Endothelial cell of umbilical vein (primary cell): Measurements from ENCODE around the gene FBXO38. TPM values are rescaled to one million over a fixed set of nuclear protein-coding genes. Genes with fewer than 3 reads are reported as not detected.

ENCODE experiments used
- BruUV-seq: library from RNA; stranded (reverse); fragments of 400-500 nt; replicated peaks from 2 replicates; lab custom pipeline; 2021; lab: Mats Ljungman, UMichigan
- CTCF ChIA-PET: fragments of 300-600, 350-600 bp; sonication (Branson Sonifier 250); formaldehyde crosslinking; loops from one replicate; lab custom pipeline; 2021; ENCODE audit warnings: antibody characterized with exemption, inconsistent platforms; lab: Charles Lee
- POLR2A ChIA-PET: fragments of 300-600, 350-600 bp; sonication (Branson Sonifier 250); formaldehyde crosslinking; loops from one replicate; lab custom pipeline; 2021; ENCODE audit warnings: antibody characterized with exemption, inconsistent platforms; lab: Charles Lee
- DNase-seq: peaks from one replicate; pipeline ENCODE4 v3.0.0-alpha.2; 2011; ENCODE audit warnings: low read depth, low spot score
- FAIRE-seq: peaks from 2 replicates; lab custom pipeline; 2011; peaks lifted over from hg19 to GRCh38; lab: Jason Lieb, UNC
- H2AFZ ChIP-seq: 2 replicates; pipeline ENCODE4 v1.6.0; 2012; ENCODE audit warnings: low read depth, low read length, control low read depth, inconsistent platforms
- H3K27ac ChIP-seq: 2 replicates; pipeline ENCODE4 v1.5.1; 2011; ENCODE audit warnings: low read depth, mild to moderate bottlenecking, control low read depth, low read length, moderate library complexity; ENCODE audit not compliant: insufficient read depth
- H3K27me3 ChIP-seq, 2 experiments: 2 replicates each; pipeline versions ENCODE4 v1.6.0 to v1.6.1; 2011; ENCODE audit warnings: low read length in 2 of 2, mixed read lengths in 1 of 2; ENCODE audit not compliant: control insufficient read depth in 2 of 2, insufficient read depth in 2 of 2
- H3K36me3 ChIP-seq, 2 experiments: 2 replicates in 1 of 2; 3 replicates in 1 of 2; pipeline ENCODE4 v1.5.1; 2011; ENCODE audit warnings: low read length in 2 of 2, mild to moderate bottlenecking in 1 of 2, moderate library complexity in 1 of 2; ENCODE audit not compliant: control insufficient read depth in 2 of 2, insufficient read depth in 2 of 2; ENCODE audit errors: extremely low read depth in 1 of 2
- H3K4me1 ChIP-seq: 3 replicates; pipeline ENCODE4 v1.5.1; 2011; ENCODE audit warnings: mild to moderate bottlenecking, low read length; ENCODE audit not compliant: control insufficient read depth, insufficient read depth; ENCODE audit errors: extremely low read depth
- H3K4me2 ChIP-seq: 2 replicates; pipeline ENCODE4 v1.6.1; 2011; ENCODE audit warnings: low read length, control low read depth, mixed read lengths; ENCODE audit not compliant: insufficient read depth
- H3K4me3 ChIP-seq, 3 experiments: fragments of 200-600 bp in 1 of 3; sonication (generic), shearing (Covaris generic) in 1 of 3; replicated peaks in 1 of 3; 2 replicates each; pipeline ENCODE4 v1.5.1; 2011 to 2016; ENCODE audit warnings: control low read depth in 3 of 3, low read length in 3 of 3, mild to moderate bottlenecking in 2 of 3, inconsistent platforms in 1 of 3, low read depth in 1 of 3, moderate library complexity in 1 of 3; ENCODE audit not compliant: insufficient read depth in 1 of 3
- H3K79me2 ChIP-seq: 2 replicates; pipeline ENCODE4 v1.6.0; 2012; ENCODE audit warnings: low read length, inconsistent platforms; ENCODE audit not compliant: control insufficient read depth, insufficient read depth
- H3K9ac ChIP-seq: replicated peaks from 2 replicates; pipeline ENCODE3; 2011; ENCODE audit warnings: low read length, control low read depth; ENCODE audit not compliant: insufficient read depth; ENCODE audit errors: extremely low read depth
- H3K9me1 ChIP-seq: replicated peaks from 3 replicates; pipeline ENCODE4 v1.6.0; 2011; ENCODE audit warnings: mild to moderate bottlenecking, low read length; ENCODE audit not compliant: control insufficient read depth, insufficient read depth; ENCODE audit errors: extremely low read depth
- H3K9me3 ChIP-seq: replicated peaks from 2 replicates; pipeline ENCODE4 v1.5.1; 2012; ENCODE audit warnings: low read length, inconsistent platforms; ENCODE audit not compliant: control insufficient read depth, insufficient read depth
- H4K20me1 ChIP-seq: replicated peaks from 2 replicates; pipeline ENCODE3; 2011; ENCODE audit warnings: mild to moderate bottlenecking, low read length; ENCODE audit not compliant: control insufficient read depth, insufficient read depth; ENCODE audit errors: extremely low read depth
- CTCF ChIP-seq, 2 donors: IDR thresholded peaks; 1 replicate in 1 of 2; 2 replicates in 1 of 2; pipeline ENCODE4 v1.5.1; 2011; ENCODE audit warnings: low read length in 2 of 2, mild to moderate bottlenecking in 2 of 2, moderate library complexity in 2 of 2, control low read depth in 1 of 2, inconsistent platforms in 1 of 2, low read depth in 1 of 2; ENCODE audit not compliant: insufficient read depth in 1 of 2; ENCODE audit errors: extremely low read depth in 1 of 2
- EZH2 ChIP-seq: IDR thresholded peaks from 2 replicates; pipeline ENCODE4 v1.6.1; 2012; ENCODE audit warnings: borderline replicate concordance, low read depth, mild to moderate bottlenecking, moderate library complexity, low read length, inconsistent platforms; ENCODE audit not compliant: severe bottlenecking
- FOS ChIP-seq: IDR thresholded peaks from 2 replicates; pipeline ENCODE4 v1.6.1; 2011; ENCODE audit warnings: mild to moderate bottlenecking, low read length, moderate library complexity, borderline replicate concordance; ENCODE audit not compliant: insufficient read depth
- GATA2 ChIP-seq: IDR thresholded peaks from 2 replicates; pipeline ENCODE4 v1.7.0; 2011; ENCODE audit warnings: low read depth, mild to moderate bottlenecking, moderate library complexity, mixed read lengths, low read length; ENCODE audit not compliant: insufficient read length, insufficient read depth
- JUN ChIP-seq: IDR thresholded peaks from 2 replicates; pipeline ENCODE4 v1.6.1; 2011; ENCODE audit warnings: borderline replicate concordance, low read depth; ENCODE audit not compliant: insufficient read length, insufficient read depth
- MYC ChIP-seq: IDR thresholded peaks from one replicate; pipeline ENCODE4 v1.6.1; 2011; ENCODE audit warnings: mild to moderate bottlenecking, low read depth, low read length
- POLR2A ChIP-seq: IDR thresholded peaks from 2 replicates; pipeline ENCODE4 v1.6.1; 2012; ENCODE audit warnings: low read depth, mild to moderate bottlenecking, control low read depth, low read length
- POLR2AphosphoS5 ChIP-seq: IDR thresholded peaks from 2 replicates; pipeline ENCODE4 v1.6.1; 2012; ENCODE audit warnings: low read depth, mild to moderate bottlenecking, control low read depth, low read length, moderate library complexity; ENCODE audit not compliant: insufficient read depth
- dilution Hi-C: fragments of 300-500 bp; cut with MboI; formaldehyde crosslinking; loops from one replicate; pipeline ENCODE4 v1.15.0; 2019; ENCODE audit warnings: low sequenced_read_pairs; ENCODE audit not compliant: extremely low pct_ligation_motif_present
- intact Hi-C: fragments of 100-400 bp; cut with micrococcal nuclease; formaldehyde crosslinking; loops from one replicate; pipeline ENCODE4 v1.10.0; 2022
- polyA plus RNA-seq, 4 experiments: library from polyadenylated mRNA; depleted of rRNA in 3 of 4; stranded (reverse) in 3 of 4; unstranded in 1 of 4; fragments of >200 nt; gene quantifications; 2 replicates each; pipeline versions ENCODE4 v1.2.1 to v1.2.3, GENCODE V29; 2011 to 2012; ENCODE audit warnings: missing spikeins in 1 of 4
- total RNA-seq: library from RNA; stranded (reverse); gene quantifications from 2 replicates; pipeline ENCODE4 v1.2.3, GENCODE V29; 2021
- TF ChIP-seq, protein P1 (sequence below): IDR thresholded peaks from 2 replicates; pipeline ENCODE4 v1.6.1; 2011; ENCODE audit not compliant: insufficient read depth, insufficient read length

FBXO38 gene
- total and polyA plus RNA-seq, 2 donors (not counting 3 experiments of a cell fraction or from before 2014, with no cell fraction given): 18.6 to 65.6 TPM

- CTCF ChIA-PET: interaction anchor here (1.5 kb wide), 1 partner anchor 128 kb away, joined by 3 read pairs; no protein-coding TSS in a partner anchor
- FAIRE-seq: no peak
- BruUV-seq: no TSS peak
Measured at GRCh38 chr5:148418511-148418910, 34.8 kb downstream of the FBXO38 start.

More at GRCh38 chr5:148418511-148418910, 34.8 kb downstream of the FBXO38 start:
- TF ChIP-seq CTCF (IDR thresholded peaks at IDR 0.05; ENCODE audit: extremely low read depth in 1 of 2, insufficient read depth in 1 of 2, low read depth in 1 of 2, low read length in 2 of 2) (no peak), POLR2A (no peak), MYC (no peak), JUN (no peak), POLR2AphosphoS5 (no peak), EZH2 (no peak), FOS (no peak), GATA2 (no peak)
- TF ChIP-seq, protein P1, sequence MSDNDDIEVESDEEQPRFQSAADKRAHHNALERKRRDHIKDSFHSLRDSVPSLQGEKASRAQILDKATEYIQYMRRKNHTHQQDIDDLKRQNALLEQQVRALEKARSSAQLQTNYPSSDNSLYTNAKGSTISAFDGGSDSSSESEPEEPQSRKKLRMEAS: no peak
- no peaks in the 10 kb centered on the region for H4K20me1 ChIP-seq
- dilution Hi-C loops: no loop called here
- H3K9ac ChIP-seq: no peak overlapping the region
- H3K27me3 ChIP-seq: no peaks in the 10 kb centered on the region
- H2AFZ ChIP-seq: no peak overlapping the region
- no peaks in the 10 kb centered on the region for H3K9me1 ChIP-seq
- intact Hi-C loops: no loop called here
- POLR2A ChIA-PET: no interaction called here
- DNase-seq: no peak
- H3K36me3 ChIP-seq: peaks cover 17 to 43% of the 10 kb centered on the region in 2 experiments
- H3K9me3 ChIP-seq: no peaks in the 10 kb centered on the region
- peaks cover 14% of the 10 kb centered on the region for H3K4me1 ChIP-seq
- H3K79me2 ChIP-seq: no peaks in the 10 kb centered on the region
- H3K4me3 ChIP-seq: no peak overlapping the region
- no peak overlapping the region for H3K27ac ChIP-seq
- no peak overlapping the region for H3K4me2 ChIP-seq
